Measurements from ENCODE around the gene NOVA1. TPM values are rescaled to one million over a fixed set of nuclear protein-coding genes. Genes with fewer than 3 reads are reported as not detected.

NOVA1 gene
- total RNA-seq, 1 donor from 2014 or later = 35.1 TPM

- Histone ChIP-seq H3K4me3 (no peak overlapping the region), H3K4me1 (no peaks in the 10 kb centered on the region), H3K27me3 (no peaks in the 10 kb centered on the region), H3K27ac (no peak overlapping the region), H3K36me3 (no peaks in the 10 kb centered on the region), H3K9me3 (no peaks in the 10 kb centered on the region)
- intact Hi-C loops (cut with DNase I) = no loop called here
- DNase-seq (ENCODE audit: extremely low spot score in 2 of 2) = no peak
- TF ChIP-seq CTCF (IDR thresholded peaks at IDR 0.05) = no peak
- TF ChIP-seq POLR2AphosphoS5 (IDR thresholded peaks at IDR 0.05; ENCODE audit: insufficient read depth in 1 of 2, low read depth in 1 of 2) = no peak
- TF ChIP-seq POLR2A (IDR thresholded peaks at IDR 0.05) = no peak
These were observed 143.7 kb downstream of the NOVA1 start for GRCh38 chr14:26454105-26454504.

GRCh38 chr14:26448181-26448855, 149.5 kb downstream of the NOVA1 start:
- H3K4me1 ChIP-seq = no peaks in the 10 kb centered on the region
- H3K4me3 ChIP-seq = no peak overlapping the region
- no peaks in the 10 kb centered on the region for H3K36me3 ChIP-seq
- H3K27me3 ChIP-seq = no peaks in the 10 kb centered on the region
- intact Hi-C loops (cut with DNase I) = no loop called here
- DNase-seq (ENCODE audit: extremely low spot score in 2 of 2) = no peak
- no peaks in the 10 kb centered on the region for H3K9me3 ChIP-seq
- H3K27ac ChIP-seq = no peak overlapping the region
- TF ChIP-seq POLR2A (IDR thresholded peaks at IDR 0.05) (no peak), CTCF (IDR thresholded peaks at IDR 0.05) (no peak), POLR2AphosphoS5 (IDR thresholded peaks at IDR 0.05; ENCODE audit: insufficient read depth in 1 of 2, low read depth in 1 of 2) (no peak)

DNA sequence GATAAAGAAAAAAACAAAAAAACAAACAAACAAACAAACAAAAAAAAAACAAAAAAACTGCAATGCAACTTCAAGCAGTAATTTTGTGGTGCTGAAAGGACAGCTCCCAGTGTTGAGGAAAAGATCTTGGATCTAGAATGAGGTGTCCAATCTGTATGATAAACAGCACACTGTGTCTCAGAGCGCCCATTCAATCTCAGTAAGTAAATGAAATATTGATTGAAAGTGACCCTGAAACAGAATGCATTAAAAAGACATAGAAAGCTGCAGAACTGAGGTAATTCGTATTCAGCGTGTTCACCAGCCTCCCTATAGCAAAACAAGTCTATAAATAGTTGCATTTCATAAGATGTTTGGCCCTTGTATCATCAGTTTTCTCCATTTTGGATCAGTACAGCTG, 153.0 kb downstream of the NOVA1 start:
- no peaks in the 10 kb centered on the region for H3K27me3 ChIP-seq
- DNase-seq (ENCODE audit: extremely low spot score in 2 of 2) = no peak
- H3K36me3 ChIP-seq = no peaks in the 10 kb centered on the region
- no peak overlapping the region for H3K27ac ChIP-seq
- no peaks in the 10 kb centered on the region for H3K9me3 ChIP-seq
- intact Hi-C loops (cut with DNase I) = no loop called here
- no peak for TF ChIP-seq POLR2A (IDR thresholded peaks at IDR 0.05)
- no peaks in the 10 kb centered on the region for H3K4me1 ChIP-seq
- H3K4me3 ChIP-seq = no peak overlapping the region

DNA sequence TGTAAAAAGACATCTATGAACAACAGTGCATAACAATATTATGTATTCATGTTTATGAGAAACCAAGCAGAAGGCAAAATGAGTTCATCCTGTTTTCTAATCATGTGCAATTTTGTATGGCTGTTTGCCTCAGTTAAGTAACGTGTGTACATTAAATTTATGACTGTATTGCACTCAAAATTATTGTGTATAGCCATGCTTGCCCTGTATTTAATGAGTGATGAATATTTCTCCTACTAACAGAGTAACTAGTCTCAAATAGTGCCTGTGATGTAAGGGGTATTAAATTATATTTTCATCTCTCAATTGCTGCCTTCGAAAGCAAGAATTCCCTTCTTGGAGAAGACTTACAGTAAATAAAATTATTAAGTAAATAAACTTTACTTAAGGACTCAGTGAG, 154.2 kb downstream of the NOVA1 start:
- Histone ChIP-seq H3K36me3 (no peaks in the 10 kb centered on the region), H3K4me3 (no peak overlapping the region)
- intact Hi-C loops (cut with DNase I) = no loop called here

DNA sequence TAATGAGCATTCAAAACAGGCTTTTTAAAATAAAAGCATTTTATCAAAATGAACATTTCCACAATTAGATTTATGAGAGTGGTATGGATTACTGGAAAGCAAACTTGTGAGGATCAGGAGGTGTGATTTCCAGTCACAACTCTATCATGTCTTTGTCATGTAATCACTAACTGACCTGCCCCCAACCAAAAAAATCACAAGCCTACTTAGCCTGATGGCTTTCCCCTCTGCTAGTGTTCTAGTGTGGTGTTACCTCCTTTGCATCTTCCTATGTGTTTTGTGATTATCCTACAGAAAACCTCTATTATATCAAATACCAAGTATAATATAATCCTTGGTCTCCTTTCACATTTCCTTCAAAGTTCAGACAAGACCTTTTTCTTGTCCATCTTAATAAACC, 168.6 kb downstream of the NOVA1 start:
- H3K4me3 ChIP-seq = no peak overlapping the region
- peaks cover 6% of the 10 kb centered on the region for H3K4me1 ChIP-seq
- H3K9me3 ChIP-seq = no peaks in the 10 kb centered on the region
- H3K27me3 ChIP-seq = no peaks in the 10 kb centered on the region
- no peaks in the 10 kb centered on the region for H3K36me3 ChIP-seq
- TF ChIP-seq POLR2AphosphoS5 (IDR thresholded peaks at IDR 0.05; ENCODE audit: insufficient read depth in 1 of 2, low read depth in 1 of 2) (no peak), CTCF (IDR thresholded peaks at IDR 0.05) (no peak), POLR2A (IDR thresholded peaks at IDR 0.05) (no peak)
- no peak for DNase-seq (ENCODE audit: extremely low spot score in 2 of 2)
- H3K27ac ChIP-seq = no peak overlapping the region
- intact Hi-C loops (cut with DNase I) = no loop called here

More for the DNA sequence above, 154.2 kb downstream of the NOVA1 start:
- Histone ChIP-seq H3K4me1 (no peaks in the 10 kb centered on the region), H3K27me3 (no peaks in the 10 kb centered on the region), H3K9me3 (no peaks in the 10 kb centered on the region), H3K27ac (no peak overlapping the region)
- TF ChIP-seq CTCF (IDR thresholded peaks at IDR 0.05) = no peak
- TF ChIP-seq POLR2AphosphoS5 (IDR thresholded peaks at IDR 0.05; ENCODE audit: insufficient read depth in 1 of 2, low read depth in 1 of 2) = no peak
- TF ChIP-seq POLR2A (IDR thresholded peaks at IDR 0.05) = no peak
- DNase-seq (ENCODE audit: extremely low spot score in 2 of 2) = no peak

Measured in vagina (tissue), 2 donors.